GM12872 (cell line): ENCODE data around the gene DNAJA2.

Experiments used
- TF ChIP-seq, protein P1 (sequence below): IDR thresholded peaks from 3 replicates; pipeline ENCODE4 v1.5.1; 2011; ENCODE audit warnings: low read depth, mild to moderate bottlenecking, low read length, moderate library complexity; ENCODE audit not compliant: insufficient read depth

DNAJA2 gene

GRCh38 chr16:47008612-47009011, 35.1 kb upstream of the DNAJA2 start:
- TF ChIP-seq, protein P1, sequence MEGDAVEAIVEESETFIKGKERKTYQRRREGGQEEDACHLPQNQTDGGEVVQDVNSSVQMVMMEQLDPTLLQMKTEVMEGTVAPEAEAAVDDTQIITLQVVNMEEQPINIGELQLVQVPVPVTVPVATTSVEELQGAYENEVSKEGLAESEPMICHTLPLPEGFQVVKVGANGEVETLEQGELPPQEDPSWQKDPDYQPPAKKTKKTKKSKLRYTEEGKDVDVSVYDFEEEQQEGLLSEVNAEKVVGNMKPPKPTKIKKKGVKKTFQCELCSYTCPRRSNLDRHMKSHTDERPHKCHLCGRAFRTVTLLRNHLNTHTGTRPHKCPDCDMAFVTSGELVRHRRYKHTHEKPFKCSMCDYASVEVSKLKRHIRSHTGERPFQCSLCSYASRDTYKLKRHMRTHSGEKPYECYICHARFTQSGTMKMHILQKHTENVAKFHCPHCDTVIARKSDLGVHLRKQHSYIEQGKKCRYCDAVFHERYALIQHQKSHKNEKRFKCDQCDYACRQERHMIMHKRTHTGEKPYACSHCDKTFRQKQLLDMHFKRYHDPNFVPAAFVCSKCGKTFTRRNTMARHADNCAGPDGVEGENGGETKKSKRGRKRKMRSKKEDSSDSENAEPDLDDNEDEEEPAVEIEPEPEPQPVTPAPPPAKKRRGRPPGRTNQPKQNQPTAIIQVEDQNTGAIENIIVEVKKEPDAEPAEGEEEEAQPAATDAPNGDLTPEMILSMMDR: no peak

DNA sequence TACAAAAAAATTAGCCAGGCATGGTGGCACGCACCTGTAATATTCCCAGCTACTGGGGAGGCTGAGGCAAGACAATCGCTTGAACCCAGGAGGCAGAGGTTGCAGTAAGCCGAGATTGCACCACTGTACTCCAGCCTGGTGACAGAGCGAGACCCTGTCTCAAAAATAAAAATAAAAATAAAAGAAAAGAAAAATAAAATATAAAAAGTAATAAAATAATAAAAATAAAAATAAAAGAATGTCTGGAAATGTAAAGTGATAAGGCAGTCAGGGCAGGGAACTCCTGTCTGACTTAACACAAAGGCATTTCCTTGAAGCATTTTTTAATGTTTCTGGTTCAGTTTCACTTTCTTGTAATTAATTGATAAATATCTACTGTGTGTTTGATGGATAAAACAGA, 34.7 kb upstream of the DNAJA2 start:
- TF ChIP-seq, protein P1: no peak

GRCh38 chr16:47004652-47005051, 31.2 kb upstream of the DNAJA2 start:
- TF ChIP-seq, protein P1: no peak

GRCh38 chr16:46997844-46998243, 24.4 kb upstream of the DNAJA2 start:
- TF ChIP-seq, protein P1: no peak

DNA sequence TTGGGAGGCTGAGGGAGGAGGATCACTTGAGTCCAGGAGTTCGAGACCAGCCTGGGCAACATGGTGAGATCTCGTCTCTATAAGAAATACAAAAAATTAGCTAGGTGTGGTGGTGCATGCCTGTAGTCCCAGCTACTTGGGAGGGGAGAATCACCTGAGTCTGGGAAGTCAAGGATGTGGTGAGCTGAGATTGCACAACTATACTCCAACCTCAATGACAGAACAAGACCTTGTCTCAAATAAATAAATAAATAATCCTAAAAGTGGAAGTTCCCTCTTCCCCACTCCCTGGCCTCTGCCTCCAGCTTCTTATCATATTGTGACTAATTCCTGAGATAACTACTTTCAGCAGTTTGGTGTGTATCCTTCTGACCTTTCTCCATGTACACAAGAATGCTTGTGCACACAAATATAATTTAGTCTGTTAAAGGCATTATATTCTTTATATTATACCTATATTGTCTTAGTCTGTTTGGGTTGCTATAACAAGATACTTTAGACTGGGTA, 23.5 kb upstream of the DNAJA2 start:
- TF ChIP-seq, protein P1: no peak

DNA sequence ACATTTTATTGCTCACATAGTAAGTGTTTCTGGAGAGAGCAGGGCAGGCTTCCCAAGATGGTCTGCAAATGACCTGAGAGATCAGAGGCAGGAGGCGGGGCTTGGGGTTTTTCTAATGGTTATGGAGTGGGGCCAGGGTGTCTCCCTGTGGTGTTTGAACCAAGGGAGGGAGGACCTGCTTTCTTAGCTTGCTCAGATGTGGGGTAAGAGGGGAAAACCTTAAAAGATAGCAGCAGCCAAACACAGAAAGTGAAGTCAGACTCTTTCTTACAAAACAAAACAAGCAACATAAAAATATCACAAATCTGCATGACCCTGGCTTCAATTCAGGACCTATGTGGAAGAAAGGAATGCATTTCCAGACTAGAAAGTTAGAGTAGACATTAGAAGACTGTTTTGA, 22.9 kb upstream of the DNAJA2 start:
- TF ChIP-seq, protein P1: no peak

DNA sequence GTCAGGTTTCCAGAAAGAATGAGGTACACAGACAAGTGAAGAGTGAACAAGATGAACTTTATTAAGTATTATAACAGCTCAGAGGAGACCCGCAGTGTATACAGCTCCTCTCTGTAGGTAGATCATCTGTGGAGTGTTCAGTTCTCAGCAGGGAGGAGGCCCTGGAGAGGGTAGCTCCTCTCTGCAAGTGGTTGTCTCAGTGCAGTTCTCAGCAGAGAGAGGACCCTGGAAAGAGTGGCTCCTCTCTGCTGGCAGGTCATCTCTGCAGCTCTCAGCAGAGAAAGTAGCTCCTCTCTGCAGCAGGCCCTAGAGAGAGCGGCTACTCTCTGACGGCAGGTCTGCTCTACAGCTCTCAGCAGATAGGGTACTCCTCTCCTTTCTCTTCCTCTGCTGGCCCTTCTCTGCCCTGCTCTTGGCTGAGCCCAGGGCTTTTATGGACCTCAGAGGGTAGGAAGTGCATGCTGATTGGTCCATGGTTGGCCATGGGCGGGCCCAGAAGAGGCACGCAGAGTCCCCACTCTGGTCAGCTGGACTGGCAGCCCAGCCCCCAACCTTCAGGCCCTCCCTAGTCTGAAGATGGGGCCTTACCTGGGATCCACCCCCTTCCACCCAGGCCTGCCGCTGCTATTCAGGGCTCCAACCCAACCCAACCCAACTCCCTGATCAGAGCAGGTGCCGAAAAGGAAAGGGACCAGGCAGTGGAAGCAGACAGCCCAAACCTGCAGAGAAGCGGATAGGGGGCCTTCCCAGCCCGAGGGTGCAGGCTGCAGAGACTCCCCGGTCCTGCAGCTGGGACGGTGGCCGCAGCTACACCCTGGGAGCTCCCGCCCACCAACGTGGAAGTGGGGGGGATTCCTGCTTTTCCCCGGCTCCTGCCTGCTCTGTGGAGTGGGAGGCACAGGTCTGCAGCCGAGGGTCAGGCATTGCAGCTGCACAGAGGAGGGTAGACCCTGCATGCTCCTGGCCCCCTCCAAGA, 18.5 kb upstream of the DNAJA2 start:
- TF ChIP-seq, protein P1: no peak
